HG03039 (cell line): ENCODE results near the gene MRPL48.
A peak's percentile ranks its signal among the peaks of the same experiment; 100 is the strongest.
"Not testable (repeated sequence)": the region's sequence is repeated elsewhere in the genome, so short reads cannot be mapped to it uniquely, and the experiment has no call there.

ENCODE experiments used
- ATAC-seq: cut with Tn5 transposase; IDR thresholded peaks from one replicate; pipeline ENCODE4 v1.9.1; 2021; ENCODE audit warnings: mild to moderate bottlenecking, moderate library complexity; ENCODE audit not compliant: unreplicated experiment

The MRPL48 gene

GRCh38 chr11:73787643-73788558 is at the start of gene MRPL48:
Gene MRPL48 (plus strand): TSS chr11:73787874. CDS start chr11:73787972, 98 bp downstream.
- ATAC-seq, result peak; percentile 86

GRCh38 chr11:73743045-73743444 is 44.6 kb upstream of the MRPL48 start:
- no peak for ATAC-seq

- ATAC-seq, result no peak
These were observed 41.0 kb upstream of the MRPL48 start for GRCh38 chr11:73746701-73747100.

- no peak for ATAC-seq
These were observed 39.9 kb upstream of the MRPL48 start for GRCh38 chr11:73747762-73748161.

GRCh38 chr11:73748300-73748699 is 39.4 kb upstream of the MRPL48 start:
- ATAC-seq, result no peak

- no peak for ATAC-seq
These were observed 38.6 kb upstream of the MRPL48 start for GRCh38 chr11:73749118-73749517.

GRCh38 chr11:73750228-73750627 is 37.4 kb upstream of the MRPL48 start:
- ATAC-seq, result no peak

GRCh38 chr11:73750862-73751261 is 36.8 kb upstream of the MRPL48 start:
- ATAC-seq, result not testable (repeated sequence)

GRCh38 chr11:73752216-73752867 is 35.3 kb upstream of the MRPL48 start:
- no peak for ATAC-seq

GRCh38 chr11:73752903-73753302 is 34.8 kb upstream of the MRPL48 start:
- no peak for ATAC-seq

GRCh38 chr11:73753938-73754337 is 33.7 kb upstream of the MRPL48 start:
- ATAC-seq, result no peak

GRCh38 chr11:73755670-73756069 is 32.0 kb upstream of the MRPL48 start:
- ATAC-seq, result no peak

GRCh38 chr11:73757598-73757997 is 30.1 kb upstream of the MRPL48 start:
- ATAC-seq, result no peak

GRCh38 chr11:73758451-73758850 is 29.2 kb upstream of the MRPL48 start:
- ATAC-seq, result no peak

- no peak for ATAC-seq
These were observed 28.0 kb upstream of the MRPL48 start for GRCh38 chr11:73759610-73760134.

- ATAC-seq, result peak; percentile 2
These were observed 27.5 kb upstream of the MRPL48 start for GRCh38 chr11:73760135-73760678.

GRCh38 chr11:73760679-73761402 is 26.8 kb upstream of the MRPL48 start, which contains the start of gene RAB6A:
Gene RAB6A (minus strand): TSS chr11:73761074. CDS start chr11:73760635, 439 bp downstream.
- ATAC-seq, result peak; percentile 85

- ATAC-seq, result no peak
These were observed 26.2 kb upstream of the MRPL48 start for GRCh38 chr11:73761403-73761945.

GRCh38 chr11:73762732-73763131 is 24.9 kb upstream of the MRPL48 start:
- ATAC-seq, result no peak

GRCh38 chr11:73766763-73767162 is 20.9 kb upstream of the MRPL48 start:
- ATAC-seq, result no peak
